H4 (cell line): ENCODE measurements around the gene GALNTL6. TPM values are rescaled to one million over a fixed set of nuclear protein-coding genes. Genes with fewer than 3 reads are reported as not detected.
A peak's percentile ranks its signal among the peaks of the same experiment; 100 is the strongest.

Experiments
- DNase-seq: peaks from one replicate; pipeline ENCODE4 v3.0.0-alpha.2; 2015; ENCODE audit warnings: low spot score
- total RNA-seq: library from RNA; depleted of rRNA; stranded (reverse); fragments of >200 nt; shearing (Covaris generic); gene quantifications from 2 replicates; pipeline ENCODE4 v1.2.3, GENCODE V29; 2014

The GALNTL6 gene
- total RNA-seq, 1 experiment from 2014 or later, result not detected

GRCh38 chr4:171993247-171993646, 180.0 kb downstream of the GALNTL6 start:
- no peak for DNase-seq

- DNase-seq, result no peak
Measured at GRCh38 chr4:172007889-172008288, 194.7 kb downstream of the GALNTL6 start.

- peak; percentile 10 for DNase-seq
Measured at GRCh38 chr4:172009446-172010230, 196.4 kb downstream of the GALNTL6 start.

GRCh38 chr4:172011196-172011595, 198.0 kb downstream of the GALNTL6 start:
- no peak for DNase-seq

GRCh38 chr4:172018358-172018757, 205.2 kb downstream of the GALNTL6 start:
- DNase-seq, result no peak

GRCh38 chr4:172035562-172035961, 222.4 kb downstream of the GALNTL6 start:
- no peak for DNase-seq

GRCh38 chr4:172040766-172041165, 227.6 kb downstream of the GALNTL6 start:
- no peak for DNase-seq

GRCh38 chr4:172042714-172043114, 229.5 kb downstream of the GALNTL6 start:
- peak; percentile 21 for DNase-seq

- no peak for DNase-seq
Measured at GRCh38 chr4:172045981-172046380, 232.8 kb downstream of the GALNTL6 start.

GRCh38 chr4:172048666-172049065, 235.5 kb downstream of the GALNTL6 start:
- DNase-seq, result no peak

GRCh38 chr4:172050911-172051310, 237.7 kb downstream of the GALNTL6 start:
- DNase-seq, result no peak

GRCh38 chr4:172055046-172055445, 241.8 kb downstream of the GALNTL6 start:
- no peak for DNase-seq

GRCh38 chr4:172055498-172055897, 242.3 kb downstream of the GALNTL6 start:
- no peak for DNase-seq

- DNase-seq, result no peak
Measured at GRCh38 chr4:172061204-172061603, 248.0 kb downstream of the GALNTL6 start.

- DNase-seq, result no peak
Measured at GRCh38 chr4:172068506-172068905, 255.3 kb downstream of the GALNTL6 start.

GRCh38 chr4:172073590-172073989, 260.4 kb downstream of the GALNTL6 start:
- DNase-seq, result no peak

- no peak for DNase-seq
Measured at GRCh38 chr4:172083272-172083671, 270.1 kb downstream of the GALNTL6 start.

GRCh38 chr4:172088556-172088955, 275.4 kb downstream of the GALNTL6 start:
- no peak for DNase-seq

- no peak for DNase-seq
Measured at GRCh38 chr4:172095161-172095560, 282.0 kb downstream of the GALNTL6 start.

GRCh38 chr4:172096786-172097185, 283.6 kb downstream of the GALNTL6 start:
- no peak for DNase-seq

GRCh38 chr4:172099376-172099775, 286.2 kb downstream of the GALNTL6 start:
- DNase-seq, result no peak

GRCh38 chr4:172103456-172103855, 290.3 kb downstream of the GALNTL6 start:
- DNase-seq, result no peak

GRCh38 chr4:172104539-172104938, 291.3 kb downstream of the GALNTL6 start:
- no peak for DNase-seq

GRCh38 chr4:172105918-172106317, 292.7 kb downstream of the GALNTL6 start:
- no peak for DNase-seq
